Right lobe of liver (tissue), 4 donors: Measurements from ENCODE around the gene NDUFV2.

Experiments
- CTCF ChIP-seq, 4 donors: fragments of 200-600 bp in 3 of 4; fragments of 450-650 bp in 1 of 4; IDR thresholded peaks; one replicate each; pipeline versions ENCODE4 v1.5.1 to v1.8.0; 2016 to 2022; ENCODE audit warnings: antibody characterized with exemption in 4 of 4, mild to moderate bottlenecking in 2 of 4
- POLR2A ChIP-seq: fragments of 450-650 bp; IDR thresholded peaks from one replicate; pipeline ENCODE4 v1.6.1; 2017; ENCODE audit warnings: antibody characterized with exemption, mild to moderate bottlenecking
- donor health status: DM: no; HTN: no; CAD: no.
- donor health status: DM: no; HTN: no; CAD: no.
- donor health status: DM: no; HTN: yes; CAD: no.

- TF ChIP-seq POLR2A (no peak), CTCF (IDR thresholded peaks at IDR 0.05) (no peak)
Observed at GRCh38 chr18:9140984-9141383, 38.5 kb downstream of the NDUFV2 start.
